GM13976 (cell line): ENCODE results near the gene CYP21A2.
"Not testable (repeated sequence)": the region's sequence is repeated elsewhere in the genome, so short reads cannot be mapped to it uniquely, and the experiment has no call there.

ENCODE experiments used
- DNase-seq: peaks from one replicate; pipeline ENCODE4 v3.0.0; 2012; ENCODE audit warnings: low spot score
- in situ Hi-C: fragments of 300-500 bp; cut with MboI; formaldehyde crosslinking; loops from one replicate; pipeline ENCODE4 v1.12.0; 2022; ENCODE audit warnings: low sequenced_read_pairs, mixed read lengths, inconsistent platforms; ENCODE audit not compliant: unreplicated experiment
- TF ChIP-seq, protein P1 (sequence below): IDR thresholded peaks from 2 replicates; pipeline ENCODE4 v1.5.1; 2012; ENCODE audit warnings: borderline replicate concordance, mild to moderate bottlenecking; ENCODE audit not compliant: insufficient read depth; ENCODE audit errors: extremely low read depth, missing control alignments, control extremely low read depth

Gene CYP21A2

DNA sequence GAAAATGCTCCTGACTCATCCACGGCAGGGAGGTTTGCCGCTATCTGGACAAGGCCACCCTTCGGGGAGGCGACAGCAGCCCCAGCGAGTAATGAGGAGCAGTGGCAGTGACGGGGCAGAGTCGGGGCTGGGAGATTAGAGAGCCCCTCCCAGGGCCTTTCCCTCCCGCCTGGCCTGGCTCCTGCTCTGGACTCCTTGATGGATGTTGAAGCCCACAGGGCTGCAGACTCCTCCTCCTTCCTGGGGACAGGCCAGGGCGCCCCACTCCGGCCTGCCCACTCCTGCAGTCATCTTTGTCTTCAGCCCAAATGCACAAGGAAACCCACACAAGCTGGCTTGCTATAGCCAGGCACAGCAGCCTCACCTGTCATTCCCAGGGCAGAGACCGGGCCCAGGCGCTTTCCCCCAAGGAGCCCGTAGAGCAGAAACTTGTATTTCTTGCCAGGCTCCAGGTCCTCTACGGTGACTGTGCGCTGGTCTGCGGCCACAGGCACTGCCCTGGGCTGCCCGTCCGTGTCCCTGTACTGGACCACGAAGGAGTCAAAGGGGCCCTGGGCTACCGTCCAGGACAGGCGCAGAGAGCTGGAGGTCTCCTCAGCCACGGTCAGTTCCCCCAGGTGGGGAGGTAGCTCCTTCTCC is 7.7 kb downstream of the CYP21A2 start:
- DNase-seq, result no peak
- in situ Hi-C loops, result no loop called here
- TF ChIP-seq, protein P1, sequence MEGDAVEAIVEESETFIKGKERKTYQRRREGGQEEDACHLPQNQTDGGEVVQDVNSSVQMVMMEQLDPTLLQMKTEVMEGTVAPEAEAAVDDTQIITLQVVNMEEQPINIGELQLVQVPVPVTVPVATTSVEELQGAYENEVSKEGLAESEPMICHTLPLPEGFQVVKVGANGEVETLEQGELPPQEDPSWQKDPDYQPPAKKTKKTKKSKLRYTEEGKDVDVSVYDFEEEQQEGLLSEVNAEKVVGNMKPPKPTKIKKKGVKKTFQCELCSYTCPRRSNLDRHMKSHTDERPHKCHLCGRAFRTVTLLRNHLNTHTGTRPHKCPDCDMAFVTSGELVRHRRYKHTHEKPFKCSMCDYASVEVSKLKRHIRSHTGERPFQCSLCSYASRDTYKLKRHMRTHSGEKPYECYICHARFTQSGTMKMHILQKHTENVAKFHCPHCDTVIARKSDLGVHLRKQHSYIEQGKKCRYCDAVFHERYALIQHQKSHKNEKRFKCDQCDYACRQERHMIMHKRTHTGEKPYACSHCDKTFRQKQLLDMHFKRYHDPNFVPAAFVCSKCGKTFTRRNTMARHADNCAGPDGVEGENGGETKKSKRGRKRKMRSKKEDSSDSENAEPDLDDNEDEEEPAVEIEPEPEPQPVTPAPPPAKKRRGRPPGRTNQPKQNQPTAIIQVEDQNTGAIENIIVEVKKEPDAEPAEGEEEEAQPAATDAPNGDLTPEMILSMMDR, result no peak

DNA sequence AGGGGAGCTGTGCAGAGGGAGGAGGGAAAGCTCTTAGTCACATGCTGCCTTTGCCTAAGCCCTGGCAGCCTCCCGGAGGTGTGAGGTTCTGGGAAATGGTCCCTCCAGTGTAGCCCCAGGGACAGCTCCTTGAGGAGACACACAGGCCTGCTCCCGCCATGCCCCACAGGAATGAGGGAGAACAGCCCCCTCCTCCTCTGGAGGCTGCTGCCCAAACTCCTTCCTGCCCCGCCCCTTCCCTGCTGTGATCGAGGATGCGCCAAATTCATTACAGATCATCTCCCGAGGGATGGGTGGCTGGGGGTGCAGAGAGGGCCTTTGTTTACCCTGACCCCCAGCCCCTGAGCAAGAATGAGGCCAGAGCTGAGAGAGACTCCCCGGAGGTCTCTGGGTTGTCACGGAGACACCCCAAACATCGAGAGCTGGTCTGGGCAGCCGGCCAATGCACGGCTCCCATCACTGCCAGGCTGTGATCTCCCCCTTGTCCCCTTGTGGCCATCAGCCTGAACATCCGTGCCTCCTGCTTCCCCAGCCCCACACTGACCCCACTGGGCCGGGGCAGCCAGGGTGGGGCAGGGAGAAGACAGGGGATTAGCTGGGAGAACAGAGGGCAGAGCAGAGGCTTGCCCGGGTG is 8.4 kb downstream of the CYP21A2 start:
- TF ChIP-seq, protein P1, result no peak
- in situ Hi-C loops, result no loop called here
- no peak for DNase-seq

DNA sequence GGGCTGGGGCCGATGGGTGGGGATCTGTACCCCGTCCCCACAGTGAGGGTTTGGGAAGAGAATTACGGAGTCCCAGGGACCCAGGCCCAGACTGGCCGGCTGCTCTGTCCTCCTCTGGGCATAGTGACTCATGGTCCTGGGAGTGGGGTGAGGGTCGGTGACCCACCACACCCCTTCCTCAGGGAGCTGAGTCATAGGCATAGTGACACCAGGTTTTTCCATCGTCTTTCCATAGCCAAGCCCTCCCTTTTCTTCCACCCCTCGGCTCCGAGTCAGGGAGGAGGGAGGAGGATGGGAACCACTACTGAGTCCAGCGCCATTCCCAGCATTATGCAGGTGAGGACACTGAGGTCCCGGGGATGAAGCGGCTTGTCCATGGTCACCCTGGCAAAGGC is 8.9 kb downstream of the CYP21A2 start:
- in situ Hi-C loops, result no loop called here
- no peak for DNase-seq
- TF ChIP-seq, protein P1, result no peak

DNA sequence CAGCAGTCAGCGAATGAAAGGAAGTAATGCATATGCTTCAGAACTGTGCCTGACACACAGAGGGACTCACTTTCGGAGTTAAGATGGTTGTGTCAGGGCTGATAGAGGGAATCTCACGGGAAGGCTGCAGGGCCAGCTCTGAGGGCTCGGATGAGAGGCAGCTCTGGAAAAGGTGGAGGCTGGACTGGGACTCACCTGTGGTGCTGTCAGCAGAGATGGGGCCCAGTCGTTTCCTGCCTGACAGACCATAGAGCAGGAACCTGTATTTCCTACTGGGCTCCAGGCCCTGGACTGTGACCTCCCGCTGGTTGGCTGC is 9.3 kb downstream of the CYP21A2 start:
- no peak for DNase-seq
- TF ChIP-seq, protein P1, result no peak
- in situ Hi-C loops, result no loop called here

DNA sequence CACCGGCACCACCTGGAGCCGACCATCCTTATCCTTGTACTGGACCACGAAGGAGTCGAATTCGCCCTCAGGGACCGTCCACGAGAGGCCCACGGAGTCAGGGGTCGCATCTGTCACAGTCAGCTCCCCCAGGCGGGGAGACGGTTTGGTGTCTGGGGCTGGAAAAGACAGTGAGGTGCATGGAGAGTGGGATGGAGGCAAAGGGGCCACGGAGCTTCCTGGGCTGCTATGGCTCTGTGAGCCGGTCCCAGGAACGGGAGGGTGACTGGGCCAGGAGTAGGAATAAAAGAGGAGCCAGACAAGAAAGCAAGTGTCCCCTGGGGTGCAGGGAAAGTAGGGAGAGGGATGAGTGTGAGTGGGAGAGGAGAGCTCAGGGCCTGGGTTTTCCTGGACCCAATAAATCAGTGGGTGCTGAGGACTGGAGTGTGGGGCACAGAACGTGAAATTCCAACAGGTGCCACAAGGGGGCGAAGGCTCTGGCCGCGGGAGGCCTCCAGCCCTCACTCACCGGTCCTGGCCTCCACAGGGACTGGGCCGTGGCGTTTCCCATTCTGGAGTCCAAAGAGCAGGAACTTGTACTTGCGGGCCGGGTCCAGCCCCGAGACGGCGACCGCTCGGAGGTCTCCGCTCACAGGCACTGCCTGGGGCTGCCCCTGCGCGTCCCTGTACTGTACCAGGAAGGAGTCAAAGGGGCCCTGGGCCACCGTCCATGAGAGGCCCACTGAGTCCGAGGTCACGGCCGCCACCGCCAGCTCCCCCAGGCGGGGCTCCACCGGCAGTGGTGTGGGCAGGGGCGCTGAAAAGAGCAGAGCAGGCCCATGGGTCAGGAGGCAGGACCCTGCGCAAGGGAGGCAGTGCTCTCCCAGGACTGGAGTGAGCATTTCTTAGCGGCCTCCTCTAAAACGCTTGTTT is 9.9 kb downstream of the CYP21A2 start:
- TF ChIP-seq, protein P1, result peak; percentile 92
- DNase-seq, result peak; percentile 87
- in situ Hi-C loops, result no loop called here

DNA sequence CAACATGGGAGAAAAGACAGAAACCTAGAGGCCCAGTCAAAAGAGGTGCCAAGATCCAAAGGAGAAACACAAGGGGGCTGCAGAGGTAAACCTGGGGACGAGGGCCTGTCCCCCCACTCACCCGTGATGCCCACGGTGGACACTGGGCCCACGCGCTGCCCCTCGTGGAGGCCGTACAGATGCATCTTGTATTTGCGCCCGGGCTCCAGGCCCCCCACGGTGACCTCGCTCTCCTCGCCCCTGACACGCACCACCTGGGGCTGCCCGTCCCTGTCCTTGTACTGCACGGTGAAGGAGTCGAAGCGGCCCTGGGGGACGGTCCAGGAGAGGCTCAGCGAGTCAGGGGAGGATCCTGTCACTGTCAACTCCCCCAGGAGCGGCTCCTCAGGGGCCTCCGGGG is 10.9 kb downstream of the CYP21A2 start:
- DNase-seq, in situ Hi-C loops: not testable (repeated sequence)

DNA sequence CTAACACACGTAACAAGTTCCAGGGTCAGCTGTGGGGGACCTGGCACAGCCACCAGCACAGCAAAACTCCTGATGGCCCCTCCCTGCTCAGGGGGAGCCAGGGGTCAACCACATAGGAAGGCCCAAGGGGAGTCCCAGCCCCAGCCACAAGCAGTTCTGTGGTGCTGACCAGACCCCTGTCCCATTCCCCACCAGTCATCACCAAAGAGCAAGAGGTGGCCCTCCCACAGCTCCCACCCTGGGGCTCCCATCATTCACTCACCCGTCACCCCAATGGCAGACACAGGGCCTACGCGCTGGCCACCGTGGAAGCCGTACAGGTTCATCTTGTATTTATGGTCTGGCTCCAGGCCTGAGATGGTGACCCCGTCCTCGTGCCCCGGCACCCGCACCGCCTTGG is 11.5 kb downstream of the CYP21A2 start:
- in situ Hi-C loops, DNase-seq: not testable (repeated sequence)
